Mesenchymal stem cell (in vitro differentiated cells and primary cell): ENCODE measurements around the gene IFRD2.
"Not testable (repeated sequence)": the region's sequence is repeated elsewhere in the genome, so short reads cannot be mapped to it uniquely, and the experiment has no call there.

Experiments used
- DNase-seq: peaks from one replicate; pipeline ENCODE4 v3.0.0-alpha.2; 2013
- H2AFZ ChIP-seq: one replicate; pipeline ENCODE4 v1.6.1; 2013; ENCODE audit warnings: low read depth, mild to moderate bottlenecking, control low read depth, inconsistent platforms, low read length, moderate library complexity
- H2AK5ac ChIP-seq: 2 replicates; pipeline ENCODE4 v1.6.1; 2013; ENCODE audit warnings: low read length, moderate library complexity, mild to moderate bottlenecking, inconsistent platforms; ENCODE audit not compliant: severe bottlenecking
- H2BK120ac ChIP-seq: one replicate; pipeline ENCODE4 v1.6.1; 2013; ENCODE audit warnings: low read depth, mild to moderate bottlenecking, inconsistent platforms, low read length, moderate library complexity
- H2BK12ac ChIP-seq, 2 experiments: one replicate each; pipeline ENCODE4 v1.6.1; 2013; ENCODE audit warnings: inconsistent platforms in 2 of 2, low read length in 2 of 2, mild to moderate bottlenecking in 2 of 2, moderate library complexity in 2 of 2, control low read depth in 1 of 2
- H2BK15ac ChIP-seq: one replicate; pipeline ENCODE4 v1.6.1; 2013; ENCODE audit warnings: mild to moderate bottlenecking, low read depth, inconsistent platforms; ENCODE audit not compliant: poor library complexity, severe bottlenecking
- H2BK5ac ChIP-seq: 2 replicates; pipeline ENCODE4 v1.6.1; 2013; ENCODE audit warnings: low read depth, mild to moderate bottlenecking, low read length, control low read depth, inconsistent platforms; ENCODE audit not compliant: poor library complexity, severe bottlenecking
- H3K14ac ChIP-seq, 2 experiments: one replicate each; pipeline ENCODE4 v1.6.1; 2013; ENCODE audit warnings: inconsistent platforms in 2 of 2, low read length in 2 of 2, control low read depth in 1 of 2, mild to moderate bottlenecking in 1 of 2, moderate library complexity in 1 of 2
- H3K18ac ChIP-seq, 2 experiments: one replicate each; pipeline ENCODE4 v1.6.1; 2013; ENCODE audit warnings: inconsistent platforms in 2 of 2, low read length in 2 of 2, control low read depth in 1 of 2, low read depth in 1 of 2, mild to moderate bottlenecking in 1 of 2
- H3K23ac ChIP-seq, 2 experiments: one replicate each; pipeline ENCODE4 v1.6.1; 2013; ENCODE audit warnings: inconsistent platforms in 2 of 2, low read length in 2 of 2, mild to moderate bottlenecking in 2 of 2, moderate library complexity in 2 of 2, control low read depth in 1 of 2
- H3K27ac ChIP-seq: 2 replicates; pipeline ENCODE4 v1.5.1; 2013; ENCODE audit warnings: mild to moderate bottlenecking, moderate library complexity, low read length, control low read depth, inconsistent platforms; ENCODE audit not compliant: poor library complexity, severe bottlenecking
- H3K27me3 ChIP-seq, 2 experiments: 2 replicates each; pipeline versions ENCODE4 v1.6.1 to v1.7.0; 2013; ENCODE audit warnings: low read length in 2 of 2, mild to moderate bottlenecking in 2 of 2, moderate library complexity in 2 of 2, control low read depth in 1 of 2, inconsistent platforms in 1 of 2; ENCODE audit not compliant: control insufficient read depth in 1 of 2, insufficient read depth in 1 of 2
- H3K36me3 ChIP-seq, 2 experiments: 2 replicates each; pipeline versions ENCODE4 v1.6.1 to v1.7.0; 2013; ENCODE audit warnings: low read length in 2 of 2, control low read depth in 1 of 2, inconsistent platforms in 1 of 2, low read depth in 1 of 2, mild to moderate bottlenecking in 1 of 2; ENCODE audit not compliant: insufficient read depth in 2 of 2, control insufficient read depth in 1 of 2
- H3K4ac ChIP-seq, 2 experiments: one replicate each; pipeline ENCODE4 v1.6.1; 2013; ENCODE audit warnings: inconsistent platforms in 2 of 2, low read length in 2 of 2, mild to moderate bottlenecking in 2 of 2, moderate library complexity in 2 of 2, control low read depth in 1 of 2, low read depth in 1 of 2
- H3K4me1 ChIP-seq: 2 replicates; pipeline ENCODE4 v1.6.1; 2013; ENCODE audit warnings: low read depth, low read length, control low read depth; ENCODE audit not compliant: control insufficient read depth, insufficient read depth
- H3K4me2 ChIP-seq: 2 replicates; pipeline ENCODE4 v1.6.1; 2013; ENCODE audit warnings: low read length, mild to moderate bottlenecking, inconsistent platforms; ENCODE audit not compliant: poor library complexity, severe bottlenecking
- H3K4me3 ChIP-seq, 2 experiments: 2 replicates each; pipeline versions ENCODE4 v1.5.1 to v1.7.0; 2013; ENCODE audit warnings: low read length in 2 of 2, mild to moderate bottlenecking in 2 of 2, control low read depth in 1 of 2, low read depth in 1 of 2; ENCODE audit not compliant: insufficient read depth in 1 of 2
- H3K79me1 ChIP-seq: replicated peaks from 2 replicates; pipeline ENCODE4 v1.6.1; 2013; ENCODE audit warnings: mild to moderate bottlenecking, control low read depth, low read length, inconsistent platforms; ENCODE audit not compliant: poor library complexity, severe bottlenecking
- H3K9ac ChIP-seq: 2 replicates; pipeline ENCODE4 v1.7.0; 2013; ENCODE audit warnings: mild to moderate bottlenecking, low read length, moderate library complexity
- H3K9me3 ChIP-seq: 2 replicates; pipeline ENCODE4 v1.7.0; 2013; ENCODE audit warnings: mild to moderate bottlenecking, low read length; ENCODE audit not compliant: control insufficient read depth
- H4K8ac ChIP-seq: one replicate; pipeline ENCODE4 v1.6.1; 2013; ENCODE audit warnings: inconsistent platforms, mild to moderate bottlenecking, low read length, moderate library complexity
- H4K91ac ChIP-seq: one replicate; pipeline ENCODE4 v1.6.1; 2013; ENCODE audit warnings: mild to moderate bottlenecking, low read length, inconsistent platforms
- WGBS: methylation state at CpG from one replicate; pipeline ENCODE4 v1.1.7; 2013; ENCODE audit warnings: mixed read lengths; 5-methylcytosine and 5-hydroxymethylcytosine counted together

Gene IFRD2

GRCh38 chr3:50273689-50274065 is 18.6 kb downstream of the IFRD2 start:
- peaks cover 0 to 5% of the 10 kb centered on the region in 2 experiments for H3K36me3 ChIP-seq
- H2BK5ac ChIP-seq, result no peak overlapping the region
- no peak overlapping the region for H2AFZ ChIP-seq
- H3K14ac ChIP-seq, result no peak overlapping the region
- H3K9me3 ChIP-seq, result no peaks in the 10 kb centered on the region
- peaks cover 44% of the 10 kb centered on the region for H3K4me1 ChIP-seq
- 83% methylated on average over 26 of the region's 31 CpGs for WGBS
- H4K8ac ChIP-seq, result no peak overlapping the region
- H2BK15ac ChIP-seq, result no peak overlapping the region
- DNase-seq, result no peak
- no peak overlapping the region for H3K18ac ChIP-seq
- no peak overlapping the region for H2AK5ac ChIP-seq
- no peak overlapping the region for H3K23ac ChIP-seq
- H3K27ac ChIP-seq, result no peak overlapping the region
- no peak overlapping the region for H2BK120ac ChIP-seq
- no peak overlapping the region for H3K4me3 ChIP-seq
- no peak overlapping the region for H3K4me2 ChIP-seq
- H3K9ac ChIP-seq, result no peak overlapping the region
- no peaks in the 10 kb centered on the region for H3K79me1 ChIP-seq
- H3K4ac ChIP-seq, result no peak overlapping the region
- H3K27me3 ChIP-seq, result peaks cover 21 to 31% of the 10 kb centered on the region in 2 experiments
- no peak overlapping the region for H2BK12ac ChIP-seq
- H4K91ac ChIP-seq, result no peak overlapping the region

DNA sequence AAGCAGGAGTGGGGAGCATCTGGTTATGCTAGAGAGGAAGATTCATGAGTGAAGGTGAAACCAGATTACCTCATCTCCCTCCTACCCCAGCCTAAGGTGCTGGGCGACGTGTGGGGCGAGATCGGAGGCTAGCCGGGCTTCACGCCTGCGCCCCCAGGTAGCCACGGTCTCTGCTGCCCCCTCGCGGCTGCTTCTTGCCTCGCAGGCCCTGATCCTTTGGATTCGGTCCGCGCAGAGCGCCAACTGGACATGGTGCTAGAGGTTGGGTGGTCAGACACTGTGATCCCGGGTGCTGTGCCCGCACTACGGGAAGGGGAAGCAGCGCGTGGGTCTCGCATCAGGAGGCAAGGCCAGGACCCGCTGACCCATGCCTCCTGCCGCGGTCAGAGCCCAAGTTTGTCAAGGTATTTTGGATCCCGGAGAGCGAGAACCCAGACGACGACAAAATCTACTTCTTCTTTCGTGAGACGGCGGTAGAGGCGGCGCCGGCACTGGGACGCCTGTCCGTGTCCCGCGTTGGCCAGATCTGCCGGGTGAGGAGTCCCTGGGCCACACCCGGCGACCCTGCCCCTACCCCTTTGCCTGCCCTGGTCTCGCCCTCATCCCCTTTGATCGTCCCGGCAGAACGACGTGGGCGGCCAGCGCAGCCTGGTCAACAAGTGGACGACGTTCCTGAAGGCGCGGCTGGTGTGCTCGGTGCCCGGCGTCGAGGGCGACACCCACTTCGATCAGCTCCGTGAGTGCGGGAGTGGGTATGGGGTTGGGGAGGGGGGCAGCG is 19.1 kb downstream of the IFRD2 start:
- Histone ChIP-seq H3K4ac (peak overlapping the region in 1 of 2 experiments; percentile 50), H3K27me3 (peaks cover 21 to 31% of the 10 kb centered on the region in 2 experiments), H4K91ac (peak overlapping the region; percentile 52), H2BK15ac (no peak overlapping the region), H3K27ac (no peak overlapping the region), H3K14ac (no peak overlapping the region), H2BK120ac (no peak overlapping the region), H2BK5ac (no peak overlapping the region), H3K9ac (peak overlapping the region; percentile 57), H2AFZ (peak overlapping the region; percentile 33), H3K4me1 (peaks cover 50% of the 10 kb centered on the region), H3K23ac (peak overlapping the region in 1 of 2 experiments; percentile 66), H2BK12ac (peak overlapping the region in 1 of 2 experiments; percentile 95), H3K9me3 (no peaks in the 10 kb centered on the region), H3K36me3 (peaks cover 0 to 5% of the 10 kb centered on the region in 2 experiments), H3K4me2 (peak overlapping the region; percentile 58), H3K79me1 (no peaks in the 10 kb centered on the region), H3K18ac (peak overlapping the region; percentile 58 to 70), H3K4me3 (peak overlapping the region; percentile 34 to 72), H4K8ac (peak overlapping the region; percentile 27), H2AK5ac (no peak overlapping the region)
- 26% methylated on average over 57 of the region's 61 CpGs for WGBS
- DNase-seq, result peak; percentile 73

GRCh38 chr3:50272538-50272910 is 19.7 kb downstream of the IFRD2 start:
- not testable (repeated sequence) for H2AK5ac ChIP-seq, H3K14ac ChIP-seq, H3K4me3 ChIP-seq, H2BK5ac ChIP-seq, H3K23ac ChIP-seq, H3K9ac ChIP-seq, H3K18ac ChIP-seq, DNase-seq, H4K8ac ChIP-seq, H3K4ac ChIP-seq, H2BK120ac ChIP-seq, H2AFZ ChIP-seq, H3K4me2 ChIP-seq, H3K27ac ChIP-seq, H2BK15ac ChIP-seq, H3K36me3 ChIP-seq, H3K79me1 ChIP-seq, H4K91ac ChIP-seq, H3K9me3 ChIP-seq, H2BK12ac ChIP-seq
- peaks cover 56% of the 10 kb centered on the region for H3K4me1 ChIP-seq
- H3K27me3 ChIP-seq, result peaks cover 21 to 31% of the 10 kb centered on the region in 2 experiments
- WGBS, result 72% methylated on average over 6 of the region's 10 CpGs

GRCh38 chr3:50271314-50271936 is 20.8 kb downstream of the IFRD2 start:
- peaks cover 67% of the 10 kb centered on the region for H3K4me1 ChIP-seq
- H3K14ac ChIP-seq, result no peak overlapping the region
- no peak overlapping the region for H3K23ac ChIP-seq
- H4K8ac ChIP-seq, result no peak overlapping the region
- no peak overlapping the region for H2BK5ac ChIP-seq
- H3K4ac ChIP-seq, result no peak overlapping the region
- no peak overlapping the region for H3K18ac ChIP-seq
- DNase-seq, result no peak
- no peak overlapping the region for H3K9ac ChIP-seq
- H2BK12ac ChIP-seq, result no peak overlapping the region
- peaks cover 0 to 4% of the 10 kb centered on the region in 2 experiments for H3K36me3 ChIP-seq
- H2BK120ac ChIP-seq, result no peak overlapping the region
- H3K27me3 ChIP-seq, result peaks cover 21 to 25% of the 10 kb centered on the region in 2 experiments
- no peak overlapping the region for H3K27ac ChIP-seq
- H2AFZ ChIP-seq, result no peak overlapping the region
- no peaks in the 10 kb centered on the region for H3K9me3 ChIP-seq
- H3K79me1 ChIP-seq, result no peaks in the 10 kb centered on the region
- 93% methylated on average over 8 of the region's 10 CpGs for WGBS
- H3K4me2 ChIP-seq, result no peak overlapping the region
- peak overlapping the region; percentile 1 for H2AK5ac ChIP-seq
- H3K4me3 ChIP-seq, result no peak overlapping the region
- peak overlapping the region; percentile 12 for H2BK15ac ChIP-seq
- H4K91ac ChIP-seq, result peak overlapping the region; percentile 9
